Liver (tissue), 9 donors: ENCODE measurements around the gene CSF1. TPM values are rescaled to one million over a fixed set of nuclear protein-coding genes. Genes with fewer than 3 reads are reported as not detected.

ENCODE experiments used
- DNase-seq: peaks from one replicate; pipeline ENCODE4 v3.0.0-alpha.2; 2017; ENCODE audit warnings: low spot score
- H3K27ac ChIP-seq, 2 donors: one replicate each; pipeline ENCODE4 v1.7.0; 2013; ENCODE audit warnings: inconsistent platforms in 2 of 2, low read length in 2 of 2, control low read depth in 1 of 2, low read depth in 1 of 2, mild to moderate bottlenecking in 1 of 2
- H3K27me3 ChIP-seq, 4 donors: one replicate each; pipeline versions ENCODE4 v1.6.1 to v1.7.0; 2013; ENCODE audit warnings: low read length in 3 of 4, inconsistent platforms in 1 of 4, mild to moderate bottlenecking in 1 of 4, moderate library complexity in 1 of 4; ENCODE audit not compliant: control insufficient read depth in 4 of 4, insufficient read depth in 4 of 4
- H3K36me3 ChIP-seq, 4 donors: one replicate each; pipeline versions ENCODE4 v1.6.1 to v1.7.0; 2013; ENCODE audit warnings: low read length in 3 of 4, mild to moderate bottlenecking in 3 of 4, low read depth in 1 of 4, moderate library complexity in 1 of 4; ENCODE audit not compliant: control insufficient read depth in 4 of 4, insufficient read depth in 3 of 4
- H3K4me1 ChIP-seq, 4 donors: one replicate each; pipeline versions ENCODE4 v1.6.1 to v1.7.0; 2013; ENCODE audit warnings: low read length in 3 of 4, mild to moderate bottlenecking in 3 of 4, moderate library complexity in 1 of 4; ENCODE audit not compliant: control insufficient read depth in 4 of 4, insufficient read depth in 4 of 4
- H3K4me3 ChIP-seq, 3 donors: one replicate each; pipeline versions ENCODE4 v1.6.1 to v1.7.0; 2013; ENCODE audit warnings: low read length in 3 of 3, control low read depth in 1 of 3, low read depth in 1 of 3, mild to moderate bottlenecking in 1 of 3
- H3K9ac ChIP-seq, 2 donors: one replicate each; pipeline ENCODE4 v1.7.0; 2013; ENCODE audit warnings: low read length in 2 of 2, mild to moderate bottlenecking in 2 of 2, moderate library complexity in 2 of 2, control low read depth in 1 of 2, low read depth in 1 of 2
- H3K9me3 ChIP-seq, 4 donors: one replicate each; pipeline versions ENCODE4 v1.6.1 to v1.7.0; 2013; ENCODE audit warnings: low read length in 3 of 4; ENCODE audit not compliant: control insufficient read depth in 4 of 4
- ATF3 ChIP-seq: IDR thresholded peaks from 2 replicates; pipeline ENCODE4 v1.6.1; 2016; ENCODE audit warnings: antibody characterized with exemption
- CTCF ChIP-seq: fragments of 150-350 bp; IDR thresholded peaks from 2 replicates; pipeline ENCODE4 v1.5.1; 2017; ENCODE audit warnings: improper control_type of control experiment, low read depth, low read length; ENCODE audit not compliant: missing input control
- EGR1 ChIP-seq, 2 donors: IDR thresholded peaks; 2 replicates each; pipeline ENCODE4 v1.6.1; 2016 to 2018; ENCODE audit warnings: antibody characterized with exemption in 2 of 2, low read depth in 2 of 2
- FOXA1 ChIP-seq: IDR thresholded peaks from 2 replicates; pipeline ENCODE4 v1.6.1; 2016; ENCODE audit warnings: antibody characterized with exemption
- FOXA2 ChIP-seq: IDR thresholded peaks from 2 replicates; pipeline ENCODE4 v1.6.1; 2016; ENCODE audit warnings: antibody characterized with exemption
- GABPA ChIP-seq, 2 donors: IDR thresholded peaks in 1 of 2; conservative IDR thresholded peaks in 1 of 2; 2 replicates each; pipeline ENCODE4 v1.6.1; 2016; ENCODE audit warnings: antibody characterized with exemption in 2 of 2, mild to moderate bottlenecking in 1 of 2, moderate library complexity in 1 of 2
- HNF4A ChIP-seq, 2 donors: conservative IDR thresholded peaks; 2 replicates each; pipeline ENCODE4 v1.6.1; 2016; ENCODE audit warnings: antibody characterized with exemption in 2 of 2, mild to moderate bottlenecking in 2 of 2
- HNF4G ChIP-seq: IDR thresholded peaks from 2 replicates; pipeline ENCODE4 v1.6.1; 2016; ENCODE audit warnings: antibody characterized with exemption
- JUND ChIP-seq, 2 donors: IDR thresholded peaks; 2 replicates each; pipeline ENCODE4 v1.6.1; 2016; ENCODE audit warnings: antibody characterized with exemption in 2 of 2
- MAX ChIP-seq: IDR thresholded peaks from 2 replicates; pipeline ENCODE4 v1.6.1; 2016; ENCODE audit warnings: antibody characterized with exemption
- NR2F2 ChIP-seq: IDR thresholded peaks from 2 replicates; pipeline ENCODE4 v1.6.1; 2016; ENCODE audit warnings: antibody characterized with exemption
- RAD21 ChIP-seq, 2 donors: IDR thresholded peaks; 2 replicates each; pipeline ENCODE4 v1.6.1; 2016; ENCODE audit warnings: antibody characterized with exemption in 2 of 2, mild to moderate bottlenecking in 2 of 2
- REST ChIP-seq: IDR thresholded peaks from 2 replicates; pipeline ENCODE4 v1.6.1; 2016; ENCODE audit warnings: antibody characterized with exemption, mild to moderate bottlenecking
- RXRA ChIP-seq, 2 donors: IDR thresholded peaks; 2 replicates each; pipeline ENCODE4 v1.6.1; 2017 to 2018; ENCODE audit warnings: antibody characterized with exemption in 2 of 2, mild to moderate bottlenecking in 1 of 2
- TAF1 ChIP-seq: conservative IDR thresholded peaks from 2 replicates; pipeline ENCODE4 v1.6.1; 2016; ENCODE audit warnings: antibody characterized with exemption, mild to moderate bottlenecking
- ZBTB33 ChIP-seq: IDR thresholded peaks from 2 replicates; pipeline ENCODE4 v1.6.1; 2016; ENCODE audit warnings: antibody characterized with exemption
- WGBS: extraction: QIAGEN DNeasy Blood & Tissue Kit; methylation state at CpG from one replicate; pipeline ENCODE4 v1.1.7; 2013; 5-methylcytosine and 5-hydroxymethylcytosine counted together
- polyA plus RNA-seq, 2 donors: library from polyadenylated mRNA; stranded (reverse) in 1 of 2; unstranded in 1 of 2; fragments of 200-250 nt in 1 of 2; fragments of >200 nt in 1 of 2; fragmentation: Nextera tagmentation in 1 of 2; extraction: Ambion mirVana in 1 of 2; gene quantifications; one replicate each; pipeline versions ENCODE4 v1.2.1 to v1.2.3, GENCODE V29; 2013 to 2015
- total RNA-seq, 2 donors: library from RNA; depleted of rRNA; stranded (reverse); fragments of >200 nt; gene quantifications; one replicate each; pipeline ENCODE4 v1.2.3, GENCODE V29; 2014
- donor health status: healthy.
- donor health status: healthy.
- donor health status: healthy.
- donor health status: healthy.
- donor health status: healthy.

CSF1 gene
- total and polyA plus RNA-seq, 4 donors = 6.3 to 15.2 (median 11.3) TPM

GRCh38 chr1:109894823-109895719, 15.6 kb upstream of the CSF1 start:
- no peak for DNase-seq
- Histone ChIP-seq H3K27me3 (no peaks in the 10 kb centered on the region), H3K9me3 (no peaks in the 10 kb centered on the region), H3K36me3 (no peaks in the 10 kb centered on the region), H3K4me1 (peaks cover 0 to 9% (median 3%) of the 10 kb centered on the region in 4 donors), H3K4me3 (no peak overlapping the region), H3K9ac (no peak overlapping the region), H3K27ac (no peak overlapping the region)
- TF ChIP-seq FOXA2 = no peak
- no peak for TF ChIP-seq ATF3
- no peak for TF ChIP-seq REST
- TF ChIP-seq JUND (IDR thresholded peaks at IDR 0.05) = no peak
- TF ChIP-seq MAX = no peak
- no peak for TF ChIP-seq HNF4A (conservative IDR thresholded peaks at IDR 0.05)
- TF ChIP-seq NR2F2 = no peak
- no peak for TF ChIP-seq RAD21 (IDR thresholded peaks at IDR 0.05)
- TF ChIP-seq RXRA (IDR thresholded peaks at IDR 0.05) = no peak
- TF ChIP-seq GABPA (IDR thresholded peaks at IDR 0.05 in 1 of 2, conservative IDR thresholded peaks at IDR 0.05 in 1 of 2) = no peak
- TF ChIP-seq TAF1 = no peak
- TF ChIP-seq FOXA1 = no peak
- TF ChIP-seq HNF4G = no peak
- no peak for TF ChIP-seq CTCF
- TF ChIP-seq ZBTB33 = no peak
- TF ChIP-seq EGR1 (IDR thresholded peaks at IDR 0.05; ENCODE audit: low read depth in 2 of 2) = no peak
- 75% methylated on average over 8 of the region's 8 CpGs for WGBS
